Neural cell (in vitro differentiated cells): ENCODE data around the gene OPRL1.

Experiments used
- CTCF ChIP-seq: fragments of 450-650 bp; IDR thresholded peaks from 2 replicates; pipeline ENCODE4 v1.5.1; 2014; ENCODE audit warnings: antibody characterized with exemption, mild to moderate bottlenecking, moderate library complexity; ENCODE audit not compliant: poor library complexity, severe bottlenecking
- EP300 ChIP-seq: fragments of 450-650 bp; conservative IDR thresholded peaks from 2 replicates; pipeline ENCODE4 v1.6.1; 2014; ENCODE audit warnings: antibody characterized with exemption, mild to moderate bottlenecking, moderate library complexity; ENCODE audit not compliant: poor library complexity, severe bottlenecking
- EZH2 ChIP-seq: fragments of 200-600, 300-800 bp; shearing (Covaris generic), sonication (generic); IDR thresholded peaks from 2 replicates; pipeline ENCODE4 v1.6.1; 2014; ENCODE audit warnings: antibody characterized with exemption, low read length, borderline replicate concordance, mild to moderate bottlenecking; ENCODE audit not compliant: insufficient read depth, poor library complexity, severe bottlenecking
- POLR2AphosphoS5 ChIP-seq: IDR thresholded peaks from 2 replicates; pipeline ENCODE4 v1.6.1; 2012
- RAD21 ChIP-seq: fragments of 450-650 bp; conservative IDR thresholded peaks from 2 replicates; pipeline ENCODE4 v1.6.1; 2014; ENCODE audit warnings: antibody characterized with exemption, mild to moderate bottlenecking, moderate library complexity
- REST ChIP-seq: IDR thresholded peaks from 2 replicates; pipeline ENCODE4 v1.6.1; 2012; ENCODE audit warnings: borderline replicate concordance

- TF ChIP-seq REST = no peak
- TF ChIP-seq EP300 = no peak
- TF ChIP-seq EZH2 = no peak
- no peak for TF ChIP-seq CTCF
- no peak for TF ChIP-seq RAD21
- TF ChIP-seq POLR2AphosphoS5 = no peak
These were observed 28.0 kb downstream of the OPRL1 start for GRCh38 chr20:64107736-64108457.
